OCI-LY1 (cell line): ENCODE measurements around the gene MICU1.

Experiments used
- H2AFZ ChIP-seq: fragments of 200-600 bp; sonication (generic), shearing (Covaris generic); 2 replicates; pipeline ENCODE4 v1.6.0; 2014; ENCODE audit warnings: antibody characterized with exemption, mild to moderate bottlenecking, low read length
- H3F3A ChIP-seq: fragments of 200-600 bp; sonication (generic), shearing (Covaris generic); 2 replicates; pipeline ENCODE4 v1.6.0; 2014; ENCODE audit warnings: mild to moderate bottlenecking, antibody characterized with exemption, low read length, moderate library complexity; ENCODE audit not compliant: insufficient read depth
- H3K27ac ChIP-seq: fragments of 200-600 bp; sonication (generic); 2 replicates; pipeline ENCODE4 v1.5.1; 2014; ENCODE audit warnings: low read length, mixed run types, mild to moderate bottlenecking, low read depth; ENCODE audit not compliant: poor library complexity, severe bottlenecking
- H3K27me3 ChIP-seq: fragments of 200-600 bp; sonication (generic); 2 replicates; pipeline ENCODE4 v1.6.0; 2014; ENCODE audit warnings: antibody characterized with exemption, mild to moderate bottlenecking, low read length, moderate library complexity; ENCODE audit not compliant: insufficient read depth
- H3K36me3 ChIP-seq: fragments of 200-600 bp; sonication (generic); 2 replicates; pipeline ENCODE4 v1.6.1; 2014; ENCODE audit warnings: mild to moderate bottlenecking, antibody characterized with exemption, low read length, moderate library complexity, mixed read lengths; ENCODE audit not compliant: insufficient read depth
- H3K4me1 ChIP-seq: fragments of 200-600 bp; sonication (generic); 2 replicates; pipeline ENCODE4 v1.5.1; 2014; ENCODE audit warnings: mild to moderate bottlenecking, low read length, moderate library complexity; ENCODE audit not compliant: insufficient read depth, severe bottlenecking
- H3K4me2 ChIP-seq: fragments of 200-600 bp; sonication (generic), shearing (Covaris generic); 2 replicates; pipeline ENCODE4 v1.6.1; 2014; ENCODE audit warnings: low read length
- H3K4me3 ChIP-seq: fragments of 200-600 bp; sonication (generic); 2 replicates; pipeline ENCODE4 v1.5.1; 2014; ENCODE audit warnings: low read length, low read depth, mild to moderate bottlenecking, mixed read lengths; ENCODE audit not compliant: poor library complexity, severe bottlenecking
- H3K79me2 ChIP-seq: fragments of 200-600 bp; shearing (Covaris generic); 2 replicates; pipeline ENCODE4 v1.6.1; 2016; ENCODE audit warnings: mixed run types, low read length, mixed read lengths; ENCODE audit not compliant: insufficient read depth
- H3K9ac ChIP-seq: fragments of 200-600 bp; sonication (generic), shearing (Covaris generic); 2 replicates; pipeline ENCODE4 v1.6.1; 2014; ENCODE audit warnings: mild to moderate bottlenecking, low read length, mixed read lengths
- H3K9me2 ChIP-seq: fragments of 200-600 bp; sonication (generic), shearing (Covaris generic); 2 replicates; pipeline ENCODE4 v1.6.1; 2014; ENCODE audit warnings: low read depth, mild to moderate bottlenecking, low read length, mixed read lengths
- H3K9me3 ChIP-seq: fragments of 200-600 bp; shearing (Covaris generic); 2 replicates; pipeline ENCODE4 v1.6.1; 2014; ENCODE audit warnings: low read length, mixed read lengths
- H4K20me1 ChIP-seq: fragments of 200-600 bp; sonication (generic), shearing (Covaris generic); 2 replicates; pipeline ENCODE4 v1.6.0; 2016; ENCODE audit warnings: mild to moderate bottlenecking, low read length; ENCODE audit not compliant: insufficient read depth
- EZH2 ChIP-seq: fragments of 200-600 bp; sonication (generic), shearing (Covaris generic); IDR thresholded peaks from 2 replicates; pipeline ENCODE4 v1.8.0; 2017; ENCODE audit warnings: borderline replicate concordance, mixed run types, mild to moderate bottlenecking, antibody characterized with exemption, low read length, moderate library complexity, mixed read lengths
- TF ChIP-seq, protein P1 (sequence below): fragments of 200-600 bp; sonication (generic), shearing (Covaris generic); IDR thresholded peaks from 2 replicates; pipeline ENCODE4 v1.5.1; 2017; ENCODE audit warnings: mild to moderate bottlenecking, antibody characterized with exemption, low read length, moderate library complexity, mixed read lengths

The MICU1 gene

GRCh38 chr10:72379776-72380175 is 246.1 kb downstream of the MICU1 start:
- H3K4me1 ChIP-seq, result peaks cover 1% of the 10 kb centered on the region
- no peaks in the 10 kb centered on the region for H3K9me2 ChIP-seq
- no peaks in the 10 kb centered on the region for H3K79me2 ChIP-seq
- no peaks in the 10 kb centered on the region for H3K9me3 ChIP-seq
- no peaks in the 10 kb centered on the region for H3K27me3 ChIP-seq
- H4K20me1 ChIP-seq, result no peaks in the 10 kb centered on the region
- no peaks in the 10 kb centered on the region for H3K36me3 ChIP-seq
- H3K4me2 ChIP-seq, result no peak overlapping the region
- H3K9ac ChIP-seq, result no peak overlapping the region
- no peak overlapping the region for H3K4me3 ChIP-seq
- no peak overlapping the region for H3K27ac ChIP-seq
- TF ChIP-seq, protein P1, sequence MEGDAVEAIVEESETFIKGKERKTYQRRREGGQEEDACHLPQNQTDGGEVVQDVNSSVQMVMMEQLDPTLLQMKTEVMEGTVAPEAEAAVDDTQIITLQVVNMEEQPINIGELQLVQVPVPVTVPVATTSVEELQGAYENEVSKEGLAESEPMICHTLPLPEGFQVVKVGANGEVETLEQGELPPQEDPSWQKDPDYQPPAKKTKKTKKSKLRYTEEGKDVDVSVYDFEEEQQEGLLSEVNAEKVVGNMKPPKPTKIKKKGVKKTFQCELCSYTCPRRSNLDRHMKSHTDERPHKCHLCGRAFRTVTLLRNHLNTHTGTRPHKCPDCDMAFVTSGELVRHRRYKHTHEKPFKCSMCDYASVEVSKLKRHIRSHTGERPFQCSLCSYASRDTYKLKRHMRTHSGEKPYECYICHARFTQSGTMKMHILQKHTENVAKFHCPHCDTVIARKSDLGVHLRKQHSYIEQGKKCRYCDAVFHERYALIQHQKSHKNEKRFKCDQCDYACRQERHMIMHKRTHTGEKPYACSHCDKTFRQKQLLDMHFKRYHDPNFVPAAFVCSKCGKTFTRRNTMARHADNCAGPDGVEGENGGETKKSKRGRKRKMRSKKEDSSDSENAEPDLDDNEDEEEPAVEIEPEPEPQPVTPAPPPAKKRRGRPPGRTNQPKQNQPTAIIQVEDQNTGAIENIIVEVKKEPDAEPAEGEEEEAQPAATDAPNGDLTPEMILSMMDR, result no peak
- no peak for TF ChIP-seq EZH2
- H2AFZ ChIP-seq, result no peak overlapping the region
- no peaks in the 10 kb centered on the region for H3F3A ChIP-seq

DNA sequence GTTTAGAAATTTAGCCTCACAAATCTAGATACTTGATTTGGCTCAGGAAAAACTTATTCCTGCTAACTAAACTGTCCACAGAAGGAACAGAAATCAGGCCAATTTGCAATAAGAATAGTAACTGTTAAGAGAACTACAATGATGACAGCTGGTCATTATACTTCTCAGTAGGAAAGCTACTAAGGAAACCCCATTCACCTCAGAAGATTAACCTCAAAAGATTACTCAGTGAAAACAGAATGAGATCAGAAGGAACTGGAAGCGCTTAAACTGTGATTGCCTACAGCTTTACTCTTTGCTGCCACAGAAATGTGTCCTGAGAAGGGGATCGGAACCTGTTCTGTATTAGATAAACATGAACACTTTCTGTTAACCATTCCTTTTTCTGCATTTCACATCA is 246.8 kb downstream of the MICU1 start:
- H3K9ac ChIP-seq, result no peak overlapping the region

DNA sequence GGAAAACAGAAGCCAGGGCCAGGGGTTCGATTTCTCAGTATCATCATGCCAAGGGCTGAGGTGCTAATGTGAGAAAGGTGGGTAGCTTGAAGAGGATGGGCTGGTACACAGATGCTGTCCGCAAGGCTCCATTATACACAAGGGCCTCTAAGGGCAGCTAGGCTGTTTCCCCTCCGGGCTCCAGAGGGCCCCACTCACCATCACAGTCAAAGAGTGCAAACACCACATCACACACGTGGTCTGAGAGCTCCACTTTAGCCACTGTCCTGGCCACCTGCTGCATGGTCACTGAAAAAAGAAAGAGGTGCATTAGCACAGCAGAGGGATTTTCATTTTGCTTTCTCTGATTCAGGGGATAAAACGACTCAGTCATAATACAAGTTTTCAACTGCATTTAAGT is 250.3 kb downstream of the MICU1 start:
- H3K9me2 ChIP-seq, result no peaks in the 10 kb centered on the region
- no peak overlapping the region for H3K9ac ChIP-seq
- no peaks in the 10 kb centered on the region for H3K4me1 ChIP-seq
- no peaks in the 10 kb centered on the region for H3K36me3 ChIP-seq
- H3K9me3 ChIP-seq, result no peaks in the 10 kb centered on the region
- H3K4me2 ChIP-seq, result no peak overlapping the region
- no peak overlapping the region for H3K4me3 ChIP-seq
- no peaks in the 10 kb centered on the region for H3F3A ChIP-seq
- H4K20me1 ChIP-seq, result no peaks in the 10 kb centered on the region
- no peaks in the 10 kb centered on the region for H3K79me2 ChIP-seq
- no peak overlapping the region for H2AFZ ChIP-seq
- no peak overlapping the region for H3K27ac ChIP-seq
- no peaks in the 10 kb centered on the region for H3K27me3 ChIP-seq
- TF ChIP-seq, protein P1, result peak; percentile 58
- no peak for TF ChIP-seq EZH2

More for the DNA sequence above, 246.8 kb downstream of the MICU1 start:
- Histone ChIP-seq H3K27me3 (no peaks in the 10 kb centered on the region), H3K9me2 (no peaks in the 10 kb centered on the region), H2AFZ (no peak overlapping the region), H4K20me1 (no peaks in the 10 kb centered on the region), H3K36me3 (no peaks in the 10 kb centered on the region), H3K4me3 (no peak overlapping the region), H3K27ac (no peak overlapping the region), H3F3A (no peaks in the 10 kb centered on the region), H3K4me1 (no peaks in the 10 kb centered on the region), H3K79me2 (no peaks in the 10 kb centered on the region), H3K4me2 (no peak overlapping the region), H3K9me3 (no peaks in the 10 kb centered on the region)
- TF ChIP-seq, protein P1, result no peak
- no peak for TF ChIP-seq EZH2
